Measurements from ENCODE around the gene MAST3.

MAST3 gene

DNA sequence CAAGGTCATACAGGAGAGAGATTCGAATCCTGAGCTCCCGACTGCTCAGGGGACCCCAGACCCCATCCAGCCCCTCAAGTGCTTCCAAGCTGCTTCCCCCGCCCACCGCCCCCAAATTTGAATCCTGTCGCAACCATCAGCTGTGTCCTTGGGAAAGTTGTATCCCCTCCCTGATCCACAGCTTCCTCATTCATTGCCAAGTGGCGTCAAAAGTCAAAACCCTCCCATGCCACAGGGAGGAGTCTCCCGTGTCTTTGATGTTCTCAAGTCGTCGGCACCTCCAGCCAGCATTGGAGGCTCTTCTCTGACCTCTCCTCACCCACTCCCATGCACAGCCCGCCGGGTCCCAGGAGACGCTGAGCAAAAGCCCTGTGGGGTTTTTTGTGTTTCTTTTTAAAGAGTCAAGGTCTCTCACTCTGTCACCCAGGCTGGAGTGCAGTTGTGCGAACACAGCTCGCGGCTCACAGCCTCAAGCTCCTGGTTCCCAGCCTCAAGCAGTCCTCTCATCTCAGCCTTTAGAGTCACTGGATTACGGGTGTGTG, 73.2 kb downstream of the MAST3 start:
- peak; percentile 91 for DNase-seq (ENCODE audit: low read depth)
- H3K4me3 ChIP-seq (ENCODE audit: low read depth, low read length), result peak overlapping the region; percentile 37
- TF ChIP-seq, protein P1, sequence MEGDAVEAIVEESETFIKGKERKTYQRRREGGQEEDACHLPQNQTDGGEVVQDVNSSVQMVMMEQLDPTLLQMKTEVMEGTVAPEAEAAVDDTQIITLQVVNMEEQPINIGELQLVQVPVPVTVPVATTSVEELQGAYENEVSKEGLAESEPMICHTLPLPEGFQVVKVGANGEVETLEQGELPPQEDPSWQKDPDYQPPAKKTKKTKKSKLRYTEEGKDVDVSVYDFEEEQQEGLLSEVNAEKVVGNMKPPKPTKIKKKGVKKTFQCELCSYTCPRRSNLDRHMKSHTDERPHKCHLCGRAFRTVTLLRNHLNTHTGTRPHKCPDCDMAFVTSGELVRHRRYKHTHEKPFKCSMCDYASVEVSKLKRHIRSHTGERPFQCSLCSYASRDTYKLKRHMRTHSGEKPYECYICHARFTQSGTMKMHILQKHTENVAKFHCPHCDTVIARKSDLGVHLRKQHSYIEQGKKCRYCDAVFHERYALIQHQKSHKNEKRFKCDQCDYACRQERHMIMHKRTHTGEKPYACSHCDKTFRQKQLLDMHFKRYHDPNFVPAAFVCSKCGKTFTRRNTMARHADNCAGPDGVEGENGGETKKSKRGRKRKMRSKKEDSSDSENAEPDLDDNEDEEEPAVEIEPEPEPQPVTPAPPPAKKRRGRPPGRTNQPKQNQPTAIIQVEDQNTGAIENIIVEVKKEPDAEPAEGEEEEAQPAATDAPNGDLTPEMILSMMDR (IDR thresholded peaks at IDR 0.05; ENCODE audit: insufficient read depth, low read depth, low read length, missing control alignments), result no peak

- DNase-seq (ENCODE audit: low read depth), result peak; percentile 55
- TF ChIP-seq, protein P1 (IDR thresholded peaks at IDR 0.05; ENCODE audit: insufficient read depth, low read depth, low read length, missing control alignments), result no peak
Observed at GRCh38 chr19:18171605-18172327, 74.2 kb downstream of the MAST3 start.

GRCh38 chr19:18172331-18173053, 74.9 kb downstream of the MAST3 start:
- no peak for DNase-seq (ENCODE audit: low read depth)
- peak overlapping the region; percentile 91; the same call in 1 of the 2 replicates for H3K4me3 ChIP-seq (ENCODE audit: low read depth, low read length)
- TF ChIP-seq, protein P1 (IDR thresholded peaks at IDR 0.05; ENCODE audit: insufficient read depth, low read depth, low read length, missing control alignments), result no peak

More at GRCh38 chr19:18171605-18172327, 74.2 kb downstream of the MAST3 start:
- H3K4me3 ChIP-seq (ENCODE audit: low read depth, low read length), result no peak overlapping the region; the same call in 1 of the 2 replicates

DNA sequence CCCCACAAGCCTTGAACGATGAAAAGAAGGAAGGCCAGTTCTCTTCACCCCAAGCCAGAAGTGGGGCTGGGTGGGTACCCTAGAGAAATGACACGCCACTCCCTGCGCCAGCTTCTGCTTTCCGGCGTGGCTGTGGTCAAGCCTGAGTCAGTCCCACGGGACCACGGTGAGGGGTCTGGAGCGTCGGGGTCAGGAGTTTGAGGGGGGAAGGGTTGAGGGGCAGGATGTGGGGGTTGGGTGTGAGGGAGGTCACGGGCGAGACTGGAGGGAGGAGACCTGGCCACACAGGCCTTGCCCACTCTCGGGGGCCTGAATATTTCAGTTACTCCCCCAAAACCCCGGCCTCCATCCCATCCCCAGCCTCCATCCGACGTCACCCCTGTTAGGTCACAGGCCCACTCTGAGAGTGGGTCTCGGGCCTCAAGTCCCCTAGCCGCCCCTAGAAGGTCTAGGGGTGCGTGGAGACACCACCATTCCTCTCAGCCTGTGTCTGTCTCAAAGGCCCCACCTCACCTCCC, 75.5 kb downstream of the MAST3 start:
- peak; percentile 80 for DNase-seq (ENCODE audit: low read depth)
- H3K4me3 ChIP-seq (ENCODE audit: low read depth, low read length), result peak overlapping the region; percentile 91
- TF ChIP-seq, protein P1 (IDR thresholded peaks at IDR 0.05; ENCODE audit: insufficient read depth, low read depth, low read length, missing control alignments), result no peak

DNA sequence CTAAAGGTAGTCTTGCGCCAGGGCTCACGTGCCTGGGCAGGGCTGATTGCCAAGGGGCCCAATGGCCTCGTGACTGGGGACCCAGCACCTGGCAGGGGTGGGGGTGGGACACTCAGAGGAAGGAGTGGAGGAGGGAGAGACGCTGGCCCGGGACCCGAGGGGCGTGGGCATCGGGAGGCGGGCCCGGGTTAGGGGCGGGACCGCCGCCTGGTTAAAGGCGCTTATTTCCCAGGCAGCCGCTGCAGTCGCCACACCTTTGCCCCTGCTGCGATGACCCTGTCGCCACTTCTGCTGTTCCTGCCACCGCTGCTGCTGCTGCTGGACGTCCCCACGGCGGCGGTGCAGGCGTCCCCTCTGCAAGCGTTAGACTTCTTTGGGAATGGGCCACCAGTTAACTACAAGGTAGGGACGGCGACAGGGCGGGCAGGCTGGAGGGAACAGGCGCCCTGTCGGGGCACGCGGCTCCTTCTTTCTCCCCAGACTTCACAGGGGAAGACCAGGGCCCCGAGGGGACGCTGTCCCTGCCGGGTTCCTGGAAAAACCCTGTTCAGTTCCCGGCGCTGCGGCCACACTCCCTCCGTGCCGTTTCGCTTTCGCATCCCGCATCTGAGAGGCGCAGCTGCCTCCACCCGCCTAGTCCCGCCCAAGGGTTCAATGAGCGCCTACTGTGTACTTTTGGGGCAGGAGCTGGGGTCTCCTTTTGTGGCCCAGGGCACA, 76.2 kb downstream of the MAST3 start, which contains the start of gene IFI30:
IFI30 (plus strand) TSS at position 242 of the 717 bp plus-strand sequence; CDS start at position 271, 29 bp downstream.
- peak; percentile 91 for DNase-seq (ENCODE audit: low read depth)
- peak within 1 kb of the TSS; percentile 91 for H3K4me3 ChIP-seq (ENCODE audit: low read depth, low read length)
- TF ChIP-seq, protein P1 (IDR thresholded peaks at IDR 0.05; ENCODE audit: insufficient read depth, low read depth, low read length, missing control alignments), result peak; percentile 7

GRCh38 chr19:18174983-18175382, 77.4 kb downstream of the MAST3 start:
- TF ChIP-seq, protein P1 (IDR thresholded peaks at IDR 0.05; ENCODE audit: insufficient read depth, low read depth, low read length, missing control alignments), result no peak
- no peak for DNase-seq (ENCODE audit: low read depth)

More at GRCh38 chr19:18174983-18175382, 77.4 kb downstream of the MAST3 start:
- peak overlapping the region; percentile 91 for H3K4me3 ChIP-seq (ENCODE audit: low read depth, low read length)

Measured in GM12865 (cell line).